ENCODE measurements around the gene CISD1.

CISD1 gene

DNA sequence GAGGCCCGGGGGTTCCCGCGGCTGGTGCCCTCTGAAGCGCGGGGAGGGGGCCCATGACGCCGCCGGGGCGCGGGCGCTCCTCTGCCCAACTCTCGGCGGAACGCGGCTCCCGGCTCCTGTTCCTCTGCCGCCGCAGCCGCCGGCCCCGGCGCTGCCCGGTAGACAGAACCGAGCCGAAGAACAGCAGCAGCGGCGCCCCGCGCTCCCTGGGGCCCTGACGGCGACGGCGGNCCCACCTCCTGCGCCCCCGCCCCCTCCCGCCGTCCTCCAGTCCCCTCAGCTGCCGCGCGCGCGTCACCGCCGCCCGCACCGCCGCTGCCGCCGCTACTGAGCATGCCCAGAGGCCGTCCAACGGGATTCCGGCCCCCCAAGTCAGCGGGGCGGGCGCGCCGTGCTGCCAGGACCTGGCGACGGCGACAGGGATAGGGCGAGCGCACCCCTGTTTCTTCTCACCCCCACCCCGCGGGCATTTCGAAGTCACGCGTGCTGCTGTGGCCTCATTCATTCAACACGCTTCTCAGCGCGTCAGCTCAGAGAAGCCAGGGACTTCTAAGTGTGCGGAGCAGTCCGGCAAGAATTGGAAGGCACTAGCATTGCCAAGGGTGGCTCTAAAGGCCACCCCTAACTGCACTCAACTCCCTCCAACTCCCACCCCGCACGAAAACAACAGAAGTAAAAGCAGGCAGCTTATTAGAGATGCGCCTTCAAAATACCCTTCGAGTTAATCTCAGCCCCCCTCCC is 1.1 kb upstream of the CISD1 start, which contains the start of gene IPMK:
Gene IPMK, minus strand, starts transcription at position 182 of the 741 bp plus-strand sequence. CDS start 283 bp downstream, outside the sequence.
- Histone ChIP-seq H3K4me2 (ENCODE audit: insufficient read depth, low read length, poor library complexity, severe bottlenecking) (peak within 1 kb of the TSS; percentile 92), H3K4me3 (ENCODE audit: low read length in 2 of 2) (peak within 1 kb of the TSS; percentile 65 to 100), H3K4ac (ENCODE audit: low read length) (no peak within 1 kb of the TSS), H3K9me3 (replicated peaks in 1 of 2; ENCODE audit: control insufficient read depth in 2 of 2, insufficient read depth in 1 of 2, low read depth in 1 of 2, low read length in 2 of 2) (no peaks in the 10 kb centered on the region), H3K4me1 (ENCODE audit: control insufficient read depth in 2 of 2, insufficient read depth in 1 of 2, low read depth in 1 of 2, low read length in 2 of 2) (peaks cover 0 to 7% of the 10 kb centered on the region in 2 donors), H2AFZ (ENCODE audit: low read length) (peak within 1 kb of the TSS; percentile 100), H4K8ac (ENCODE audit: low read depth, low read length) (no peak within 1 kb of the TSS), H2BK120ac (ENCODE audit: low read depth, low read length) (no peak within 1 kb of the TSS), H4K91ac (ENCODE audit: low read depth, low read length, poor library complexity) (no peak within 1 kb of the TSS), H3K79me1 (ENCODE audit: low read depth, low read length) (peaks cover 2% of the 10 kb centered on the region), H2AK5ac (ENCODE audit: low read depth, low read length) (peak within 1 kb of the TSS; percentile 47), H3K36me3 (replicated peaks in 1 of 2; ENCODE audit: control insufficient read depth in 2 of 2, insufficient read depth in 2 of 2, low read length in 2 of 2) (no peaks in the 10 kb centered on the region), H2BK12ac (ENCODE audit: low read length) (no peak within 1 kb of the TSS), H3K27me3 (ENCODE audit: control insufficient read depth in 3 of 3, insufficient read depth in 3 of 3, low read depth in 1 of 3, low read length in 3 of 3) (no peaks in the 10 kb centered on the region), H3K9ac (ENCODE audit: low read depth, low read length, poor library complexity) (peak within 1 kb of the TSS; percentile 83), H3K23ac (ENCODE audit: low read depth, low read length, poor library complexity) (peak within 1 kb of the TSS; percentile 38), H3K14ac (ENCODE audit: low read length) (peak within 1 kb of the TSS; percentile 96), H2BK5ac (ENCODE audit: low read length) (peak within 1 kb of the TSS; percentile 54), H3K27ac (replicated peaks; ENCODE audit: low read length) (peak within 1 kb of the TSS; percentile 43), H3K18ac (ENCODE audit: low read length) (peak within 1 kb of the TSS; percentile 87), H2BK15ac (ENCODE audit: low read length) (peak within 1 kb of the TSS; percentile 88)
- WGBS, 2 donors (ENCODE audit: extremely low coverage in 2 of 2, insufficient read length in 2 of 2, insufficient replicate concordance in 1 of 2) = no CpG with 5 or more reads among the region's 76 CpGs
- peak; percentile 89 for DNase-seq (ENCODE audit: low spot score)

DNA sequence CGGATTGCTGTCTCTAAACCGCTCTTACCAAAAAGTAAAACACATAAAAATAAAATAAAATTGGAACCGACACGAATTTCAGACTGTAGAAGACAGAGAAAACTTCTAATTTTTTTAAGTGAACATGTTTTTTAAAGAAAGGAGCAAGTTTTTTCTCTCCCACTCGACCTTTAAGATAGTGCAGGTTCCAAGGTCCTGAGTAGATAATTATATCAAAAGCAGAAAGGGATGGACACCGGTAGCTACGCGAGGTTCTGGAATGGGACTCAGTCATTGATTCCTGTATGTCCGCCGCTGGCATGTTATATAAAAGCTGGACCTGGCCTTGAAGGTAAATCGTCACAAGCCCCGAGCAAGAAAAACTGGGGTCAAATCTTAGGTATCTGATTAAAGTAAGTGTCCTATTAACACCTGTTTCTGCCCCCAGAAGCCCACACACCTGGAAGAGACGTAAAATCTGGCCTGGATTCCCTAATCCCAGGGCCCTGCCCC is 462 bp upstream of the CISD1 start:
- WGBS, 2 donors (ENCODE audit: extremely low coverage in 2 of 2, insufficient read length in 2 of 2, insufficient replicate concordance in 1 of 2) = no CpG with 5 or more reads among the region's 13 CpGs
- Histone ChIP-seq H3K36me3 (replicated peaks in 1 of 2; ENCODE audit: control insufficient read depth in 2 of 2, insufficient read depth in 2 of 2, low read length in 2 of 2) (no peaks in the 10 kb centered on the region), H2BK12ac (ENCODE audit: low read length) (no peak overlapping the region), H4K91ac (ENCODE audit: low read depth, low read length, poor library complexity) (no peak overlapping the region), H2BK120ac (ENCODE audit: low read depth, low read length) (no peak overlapping the region), H3K9ac (ENCODE audit: low read depth, low read length, poor library complexity) (no peak overlapping the region), H2BK5ac (ENCODE audit: low read length) (no peak overlapping the region), H4K8ac (ENCODE audit: low read depth, low read length) (no peak overlapping the region), H2AK5ac (ENCODE audit: low read depth, low read length) (no peak overlapping the region), H3K4me1 (ENCODE audit: control insufficient read depth in 2 of 2, insufficient read depth in 1 of 2, low read depth in 1 of 2, low read length in 2 of 2) (peaks cover 0 to 7% of the 10 kb centered on the region in 2 donors), H3K9me3 (replicated peaks in 1 of 2; ENCODE audit: control insufficient read depth in 2 of 2, insufficient read depth in 1 of 2, low read depth in 1 of 2, low read length in 2 of 2) (no peaks in the 10 kb centered on the region), H2BK15ac (ENCODE audit: low read length) (no peak overlapping the region), H3K4me2 (ENCODE audit: insufficient read depth, low read length, poor library complexity, severe bottlenecking) (peak overlapping the region; percentile 89), H3K23ac (ENCODE audit: low read depth, low read length, poor library complexity) (no peak overlapping the region), H3K18ac (ENCODE audit: low read length) (no peak overlapping the region), H3K4ac (ENCODE audit: low read length) (no peak overlapping the region), H3K4me3 (ENCODE audit: low read length in 2 of 2) (peak overlapping the region; percentile 65 to 86), H3K79me1 (ENCODE audit: low read depth, low read length) (peaks cover 2% of the 10 kb centered on the region), H3K27ac (replicated peaks; ENCODE audit: low read length) (no peak overlapping the region), H2AFZ (ENCODE audit: low read length) (peak overlapping the region; percentile 100), H3K14ac (ENCODE audit: low read length) (no peak overlapping the region), H3K27me3 (ENCODE audit: control insufficient read depth in 3 of 3, insufficient read depth in 3 of 3, low read depth in 1 of 3, low read length in 3 of 3) (no peaks in the 10 kb centered on the region)
- DNase-seq (ENCODE audit: low spot score) = no peak

DNA sequence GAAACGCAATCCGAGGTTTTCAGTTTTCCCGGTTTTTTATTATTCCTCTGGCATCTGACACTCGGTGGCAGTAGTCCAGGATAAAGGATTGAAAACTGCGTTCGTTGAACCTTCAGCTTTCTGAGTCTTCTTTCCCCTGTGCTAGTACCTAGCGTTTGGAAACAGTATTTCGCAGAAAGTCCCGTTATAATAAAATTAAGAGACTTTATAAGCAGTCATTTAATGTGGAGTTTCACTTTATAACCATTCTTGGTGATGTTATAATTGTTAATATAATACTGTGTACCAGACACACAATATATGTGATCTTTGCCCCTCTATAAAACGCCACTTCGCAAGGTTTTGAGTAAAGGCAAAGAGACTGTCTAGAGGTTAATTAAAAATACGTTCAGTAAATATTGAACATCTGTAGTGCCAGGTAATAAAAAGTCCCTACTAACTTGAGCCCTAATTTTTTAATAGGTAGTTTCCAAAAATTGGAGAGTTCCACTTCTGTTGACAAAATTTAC is 874 bp downstream of the CISD1 start:
- Histone ChIP-seq H2AFZ (ENCODE audit: low read length) (peak overlapping the region; percentile 95), H3K27ac (replicated peaks; ENCODE audit: low read length) (no peak overlapping the region), H3K14ac (ENCODE audit: low read length) (no peak overlapping the region), H3K4me2 (ENCODE audit: insufficient read depth, low read length, poor library complexity, severe bottlenecking) (peak overlapping the region; percentile 90), H2BK15ac (ENCODE audit: low read length) (no peak overlapping the region), H4K8ac (ENCODE audit: low read depth, low read length) (no peak overlapping the region), H3K36me3 (replicated peaks in 1 of 2; ENCODE audit: control insufficient read depth in 2 of 2, insufficient read depth in 2 of 2, low read length in 2 of 2) (no peaks in the 10 kb centered on the region), H2BK120ac (ENCODE audit: low read depth, low read length) (no peak overlapping the region), H3K9ac (ENCODE audit: low read depth, low read length, poor library complexity) (no peak overlapping the region), H3K18ac (ENCODE audit: low read length) (no peak overlapping the region), H2BK5ac (ENCODE audit: low read length) (no peak overlapping the region), H3K79me1 (ENCODE audit: low read depth, low read length) (peaks cover 2% of the 10 kb centered on the region), H3K4me3 (ENCODE audit: low read length in 2 of 2) (peak overlapping the region; percentile 65 to 89), H3K4me1 (ENCODE audit: control insufficient read depth in 2 of 2, insufficient read depth in 1 of 2, low read depth in 1 of 2, low read length in 2 of 2) (peaks cover 0 to 5% of the 10 kb centered on the region in 2 donors), H2BK12ac (ENCODE audit: low read length) (no peak overlapping the region), H3K9me3 (replicated peaks in 1 of 2; ENCODE audit: control insufficient read depth in 2 of 2, insufficient read depth in 1 of 2, low read depth in 1 of 2, low read length in 2 of 2) (no peaks in the 10 kb centered on the region), H4K91ac (ENCODE audit: low read depth, low read length, poor library complexity) (no peak overlapping the region), H3K23ac (ENCODE audit: low read depth, low read length, poor library complexity) (no peak overlapping the region), H3K4ac (ENCODE audit: low read length) (no peak overlapping the region), H3K27me3 (ENCODE audit: control insufficient read depth in 3 of 3, insufficient read depth in 3 of 3, low read depth in 1 of 3, low read length in 3 of 3) (no peaks in the 10 kb centered on the region), H2AK5ac (ENCODE audit: low read depth, low read length) (no peak overlapping the region)
- DNase-seq (ENCODE audit: low spot score) = no peak
- WGBS, 2 donors (ENCODE audit: extremely low coverage in 2 of 2, insufficient read length in 2 of 2, insufficient replicate concordance in 1 of 2) = no CpG with 5 or more reads among the region's 12 CpGs

DNA sequence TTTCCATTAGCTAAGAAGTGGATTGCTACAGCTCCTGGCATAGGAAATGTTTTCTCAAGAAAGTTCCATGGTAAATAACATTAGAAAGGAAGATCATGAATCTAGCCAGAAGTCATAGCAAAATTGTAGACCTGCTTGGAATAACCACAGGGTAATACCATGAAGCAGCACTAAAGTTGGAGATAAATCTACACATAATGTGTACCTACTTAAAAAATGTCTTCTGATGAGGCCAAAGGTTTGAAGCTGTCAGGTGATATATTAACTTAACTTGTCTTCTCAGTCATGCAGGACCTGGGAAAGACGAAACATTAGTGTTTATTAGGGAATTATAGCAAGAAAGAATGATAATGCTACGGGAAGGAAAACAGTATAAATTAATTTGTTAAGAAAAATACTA is 6.3 kb downstream of the CISD1 start:
- Histone ChIP-seq H2BK15ac (ENCODE audit: low read length) (no peak overlapping the region), H2AFZ (ENCODE audit: low read length) (no peak overlapping the region), H4K8ac (ENCODE audit: low read depth, low read length) (no peak overlapping the region), H2AK5ac (ENCODE audit: low read depth, low read length) (no peak overlapping the region), H3K4me3 (ENCODE audit: low read length in 2 of 2) (no peak overlapping the region), H3K14ac (ENCODE audit: low read length) (no peak overlapping the region), H3K36me3 (replicated peaks in 1 of 2; ENCODE audit: control insufficient read depth in 2 of 2, insufficient read depth in 2 of 2, low read length in 2 of 2) (peaks cover 0 to 35% of the 10 kb centered on the region in 2 donors), H2BK12ac (ENCODE audit: low read length) (no peak overlapping the region), H3K4me1 (ENCODE audit: control insufficient read depth in 2 of 2, insufficient read depth in 1 of 2, low read depth in 1 of 2, low read length in 2 of 2) (no peaks in the 10 kb centered on the region), H3K9ac (ENCODE audit: low read depth, low read length, poor library complexity) (no peak overlapping the region), H3K23ac (ENCODE audit: low read depth, low read length, poor library complexity) (no peak overlapping the region), H4K91ac (ENCODE audit: low read depth, low read length, poor library complexity) (no peak overlapping the region), H3K4me2 (ENCODE audit: insufficient read depth, low read length, poor library complexity, severe bottlenecking) (no peak overlapping the region), H2BK120ac (ENCODE audit: low read depth, low read length) (no peak overlapping the region), H3K79me1 (ENCODE audit: low read depth, low read length) (no peaks in the 10 kb centered on the region), H3K18ac (ENCODE audit: low read length) (no peak overlapping the region), H3K9me3 (replicated peaks in 1 of 2; ENCODE audit: control insufficient read depth in 2 of 2, insufficient read depth in 1 of 2, low read depth in 1 of 2, low read length in 2 of 2) (no peaks in the 10 kb centered on the region), H3K27ac (replicated peaks; ENCODE audit: low read length) (no peak overlapping the region), H3K4ac (ENCODE audit: low read length) (no peak overlapping the region), H2BK5ac (ENCODE audit: low read length) (no peak overlapping the region), H3K27me3 (ENCODE audit: control insufficient read depth in 3 of 3, insufficient read depth in 3 of 3, low read depth in 1 of 3, low read length in 3 of 3) (no peaks in the 10 kb centered on the region)
- no peak for DNase-seq (ENCODE audit: low spot score)
- WGBS, 2 donors (ENCODE audit: extremely low coverage in 2 of 2, insufficient read length in 2 of 2, insufficient replicate concordance in 1 of 2) = no CpG with 5 or more reads among the region's 2 CpGs
